Measurements from ENCODE around the gene ZC3H12C.
A peak's percentile ranks its signal among the peaks of the same experiment; 100 is the strongest.

ZC3H12C gene

DNA sequence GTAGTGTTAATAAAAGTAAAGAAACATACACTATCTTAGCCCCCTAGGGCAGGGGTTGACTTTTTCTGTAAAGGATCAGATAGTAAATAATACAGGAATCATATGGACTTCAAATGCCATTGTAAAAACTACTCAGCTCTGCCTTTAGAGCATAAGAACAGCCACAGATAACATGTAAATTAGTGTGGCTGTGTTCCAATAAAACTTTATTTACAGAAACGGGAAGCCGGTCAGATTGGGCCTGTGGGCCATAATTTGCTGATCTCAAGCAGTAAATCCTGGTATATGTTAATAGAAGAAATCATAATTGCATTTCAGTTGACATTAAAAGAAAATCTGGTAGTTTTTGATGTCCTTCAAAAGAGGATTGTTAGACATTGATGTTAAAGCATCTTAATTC lies 76.5 kb downstream of the ZC3H12C start:
- Histone ChIP-seq H3K4me3 (no peak overlapping the region), H3K27ac (no peak overlapping the region)
- TF ChIP-seq, protein P1, sequence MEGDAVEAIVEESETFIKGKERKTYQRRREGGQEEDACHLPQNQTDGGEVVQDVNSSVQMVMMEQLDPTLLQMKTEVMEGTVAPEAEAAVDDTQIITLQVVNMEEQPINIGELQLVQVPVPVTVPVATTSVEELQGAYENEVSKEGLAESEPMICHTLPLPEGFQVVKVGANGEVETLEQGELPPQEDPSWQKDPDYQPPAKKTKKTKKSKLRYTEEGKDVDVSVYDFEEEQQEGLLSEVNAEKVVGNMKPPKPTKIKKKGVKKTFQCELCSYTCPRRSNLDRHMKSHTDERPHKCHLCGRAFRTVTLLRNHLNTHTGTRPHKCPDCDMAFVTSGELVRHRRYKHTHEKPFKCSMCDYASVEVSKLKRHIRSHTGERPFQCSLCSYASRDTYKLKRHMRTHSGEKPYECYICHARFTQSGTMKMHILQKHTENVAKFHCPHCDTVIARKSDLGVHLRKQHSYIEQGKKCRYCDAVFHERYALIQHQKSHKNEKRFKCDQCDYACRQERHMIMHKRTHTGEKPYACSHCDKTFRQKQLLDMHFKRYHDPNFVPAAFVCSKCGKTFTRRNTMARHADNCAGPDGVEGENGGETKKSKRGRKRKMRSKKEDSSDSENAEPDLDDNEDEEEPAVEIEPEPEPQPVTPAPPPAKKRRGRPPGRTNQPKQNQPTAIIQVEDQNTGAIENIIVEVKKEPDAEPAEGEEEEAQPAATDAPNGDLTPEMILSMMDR (IDR thresholded peaks at IDR 0.05), result no peak
- no peak for DNase-seq (ENCODE audit: low spot score)

DNA sequence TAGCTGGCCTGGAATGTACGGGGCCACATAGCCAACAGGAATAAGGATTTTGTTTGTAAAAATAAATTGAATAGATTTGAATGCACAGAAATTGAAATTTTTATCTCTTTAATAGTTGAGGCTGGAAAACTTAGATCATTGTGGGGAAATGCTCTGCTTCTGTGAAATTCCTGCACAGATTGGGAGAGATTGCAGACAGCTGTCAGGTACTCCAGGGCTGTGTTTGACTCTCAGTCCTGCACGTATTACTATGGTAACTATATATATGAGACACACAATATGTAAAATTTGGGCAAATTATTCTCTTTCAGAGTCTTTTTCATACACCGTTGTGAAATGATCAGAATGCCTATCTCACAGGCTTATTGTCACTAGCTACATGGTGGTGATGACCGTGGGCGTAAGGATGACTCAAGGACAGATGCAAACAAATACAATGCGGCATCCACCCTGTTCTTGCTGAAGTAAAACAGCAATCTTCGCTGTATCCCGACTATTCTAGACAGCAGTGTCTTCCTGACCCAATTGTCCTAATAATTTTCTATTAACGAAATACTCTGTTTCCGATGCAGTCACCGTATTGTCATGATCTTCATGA lies 79.4 kb downstream of the ZC3H12C start:
- Histone ChIP-seq H3K4me3 (no peak overlapping the region), H3K27ac (no peak overlapping the region)
- TF ChIP-seq, protein P1 (IDR thresholded peaks at IDR 0.05), result no peak
- DNase-seq (ENCODE audit: low spot score), result no peak

GRCh38 chr11:110173811-110174644 lies 80.8 kb downstream of the ZC3H12C start:
- H3K27ac ChIP-seq, result no peak overlapping the region
- no peak for DNase-seq (ENCODE audit: low spot score)
- TF ChIP-seq, protein P1 (IDR thresholded peaks at IDR 0.05), result peak; percentile 57
- H3K4me3 ChIP-seq, result peak overlapping the region; percentile 56

GRCh38 chr11:110174645-110175310 lies 81.6 kb downstream of the ZC3H12C start:
- Histone ChIP-seq H3K4me3 (no peak overlapping the region), H3K27ac (no peak overlapping the region)

DNA sequence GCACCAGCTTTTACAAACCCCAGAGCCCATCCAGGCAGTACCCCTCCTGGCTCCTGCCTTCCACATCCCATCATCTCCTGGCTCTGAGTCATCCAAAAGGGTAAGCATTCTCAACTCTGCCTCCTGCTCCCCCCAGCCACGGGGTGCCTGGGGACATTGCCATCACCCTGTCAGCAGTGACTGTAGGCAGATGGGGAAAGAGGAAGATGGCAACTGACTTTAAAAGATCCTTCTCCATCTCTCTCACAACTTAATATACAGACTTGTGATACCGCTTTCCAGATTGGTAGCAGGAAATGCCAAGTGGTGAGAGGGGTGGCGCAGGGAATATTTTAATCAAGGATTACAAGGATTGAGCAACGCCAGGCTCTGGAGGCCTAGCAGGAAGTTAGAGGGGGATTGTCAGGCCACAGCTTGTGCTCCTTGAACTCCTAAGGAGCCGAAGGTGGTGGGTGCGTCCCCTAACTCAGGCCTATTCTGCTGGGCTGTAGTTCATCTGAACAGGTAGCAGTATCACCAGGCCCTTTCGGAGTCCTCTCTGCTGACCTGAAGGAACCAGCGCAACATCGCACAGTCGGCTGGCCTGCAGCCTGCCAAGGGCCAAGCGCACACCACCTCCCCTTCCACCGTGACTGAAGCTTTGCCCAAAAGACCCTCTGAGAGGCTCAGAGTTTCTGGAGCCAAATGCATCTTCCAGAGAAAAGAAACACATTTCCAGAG lies 83.3 kb downstream of the ZC3H12C start:
- no peak overlapping the region for H3K4me3 ChIP-seq
- TF ChIP-seq, protein P1 (IDR thresholded peaks at IDR 0.05), result no peak
- DNase-seq (ENCODE audit: low spot score), result no peak
- no peak overlapping the region for H3K27ac ChIP-seq

More at GRCh38 chr11:110174645-110175310, 81.6 kb downstream of the ZC3H12C start:
- TF ChIP-seq, protein P1 (IDR thresholded peaks at IDR 0.05), result no peak
- no peak for DNase-seq (ENCODE audit: low spot score)

- no peak for DNase-seq (ENCODE audit: low spot score)
- TF ChIP-seq, protein P1 (IDR thresholded peaks at IDR 0.05), result no peak
- Histone ChIP-seq H3K4me3 (no peak overlapping the region), H3K27ac (no peak overlapping the region)
Measured at GRCh38 chr11:110177086-110177456, 83.9 kb downstream of the ZC3H12C start.

Measured in coronary artery (tissue), 2 donors.